Vagina (tissue), 2 donors: ENCODE results near the gene ZMAT3. TPM values are rescaled to one million over a fixed set of nuclear protein-coding genes. Genes with fewer than 3 reads are reported as not detected.

Experiments
- DNase-seq, 2 donors: peaks; one replicate each; pipeline ENCODE4 v3.0.0-alpha.2; 2017; ENCODE audit errors: extremely low spot score in 2 of 2
- H3K27ac ChIP-seq: fragments of 200-600 bp; sonication (generic); one replicate; pipeline ENCODE4 v1.5.1; 2019
- H3K27me3 ChIP-seq: fragments of 200-600 bp; sonication (generic); one replicate; pipeline ENCODE4 v1.5.1; 2019
- H3K36me3 ChIP-seq, 2 donors: fragments of 200-600 bp; sonication (generic); one replicate each; pipeline ENCODE4 v1.5.1; 2017 to 2019
- H3K4me1 ChIP-seq: fragments of 200-600 bp; sonication (generic); one replicate; pipeline ENCODE4 v1.5.1; 2019
- H3K4me3 ChIP-seq, 2 donors: fragments of 200-600 bp; sonication (generic); 1 replicate in 1 of 2; 2 replicates in 1 of 2; pipeline ENCODE4 v1.5.1; 2016 to 2019
- H3K9me3 ChIP-seq: fragments of 200-600 bp; sonication (generic); one replicate; pipeline ENCODE4 v1.5.1; 2019
- POLR2A ChIP-seq, 2 donors: fragments of 450-650 bp; IDR thresholded peaks; one replicate each; pipeline ENCODE4 v1.6.1; 2017; ENCODE audit warnings: antibody characterized with exemption in 2 of 2, mild to moderate bottlenecking in 2 of 2, moderate library complexity in 2 of 2
- POLR2AphosphoS5 ChIP-seq, 2 donors: sonication (generic); formaldehyde crosslinking; IDR thresholded peaks; one replicate each; pipeline ENCODE4 v1.9.0; 2017; ENCODE audit warnings: antibody characterized with exemption in 2 of 2, mild to moderate bottlenecking in 2 of 2, low read depth in 1 of 2; ENCODE audit not compliant: insufficient read depth in 1 of 2
- intact Hi-C: fragments of 100-400 bp; cut with DNase I; formaldehyde crosslinking; loops from one replicate; pipeline ENCODE4 v1.15.1; 2023
- total RNA-seq: library from RNA; depleted of rRNA; stranded (reverse); fragments of >200 nt; gene quantifications from one replicate; pipeline ENCODE4 v1.2.3, GENCODE V29; 2016
- TF ChIP-seq, protein P1 (sequence below), 3 experiments: fragments of 450-650 bp in 2 of 3; fragments of 200-600 bp in 1 of 3; sonication (generic) in 1 of 3; IDR thresholded peaks; one replicate each; pipeline ENCODE4 v1.5.1; 2017 to 2019; ENCODE audit warnings: antibody characterized with exemption in 3 of 3, mild to moderate bottlenecking in 2 of 3, moderate library complexity in 2 of 3

ZMAT3 gene
- total RNA-seq, 1 donor from 2014 or later = 9.6 TPM

DNA sequence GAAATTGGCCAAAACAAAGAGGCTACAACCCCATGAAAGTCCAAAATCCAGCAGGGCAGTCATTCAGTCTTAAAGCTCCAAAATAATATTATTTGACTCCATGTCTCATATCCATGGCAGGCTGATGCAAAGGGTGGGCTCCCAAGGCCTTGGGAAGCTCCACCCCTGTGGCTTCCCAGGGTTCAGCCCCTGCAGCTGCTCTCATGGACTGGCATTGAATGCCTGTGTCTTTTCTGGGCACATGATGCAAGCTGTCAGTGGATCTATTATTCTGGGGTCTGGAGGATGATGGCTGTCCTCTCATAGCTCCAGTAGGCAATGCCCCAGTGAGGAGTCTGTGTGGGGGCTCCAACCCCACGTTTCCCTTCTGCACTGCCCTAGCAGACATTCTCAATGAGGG lies 81.8 kb downstream of the ZMAT3 start:
- no peak for TF ChIP-seq POLR2A (IDR thresholded peaks at IDR 0.05)
- TF ChIP-seq, protein P1, sequence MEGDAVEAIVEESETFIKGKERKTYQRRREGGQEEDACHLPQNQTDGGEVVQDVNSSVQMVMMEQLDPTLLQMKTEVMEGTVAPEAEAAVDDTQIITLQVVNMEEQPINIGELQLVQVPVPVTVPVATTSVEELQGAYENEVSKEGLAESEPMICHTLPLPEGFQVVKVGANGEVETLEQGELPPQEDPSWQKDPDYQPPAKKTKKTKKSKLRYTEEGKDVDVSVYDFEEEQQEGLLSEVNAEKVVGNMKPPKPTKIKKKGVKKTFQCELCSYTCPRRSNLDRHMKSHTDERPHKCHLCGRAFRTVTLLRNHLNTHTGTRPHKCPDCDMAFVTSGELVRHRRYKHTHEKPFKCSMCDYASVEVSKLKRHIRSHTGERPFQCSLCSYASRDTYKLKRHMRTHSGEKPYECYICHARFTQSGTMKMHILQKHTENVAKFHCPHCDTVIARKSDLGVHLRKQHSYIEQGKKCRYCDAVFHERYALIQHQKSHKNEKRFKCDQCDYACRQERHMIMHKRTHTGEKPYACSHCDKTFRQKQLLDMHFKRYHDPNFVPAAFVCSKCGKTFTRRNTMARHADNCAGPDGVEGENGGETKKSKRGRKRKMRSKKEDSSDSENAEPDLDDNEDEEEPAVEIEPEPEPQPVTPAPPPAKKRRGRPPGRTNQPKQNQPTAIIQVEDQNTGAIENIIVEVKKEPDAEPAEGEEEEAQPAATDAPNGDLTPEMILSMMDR (IDR thresholded peaks at IDR 0.05) = no peak
- TF ChIP-seq POLR2AphosphoS5 (IDR thresholded peaks at IDR 0.05; ENCODE audit: insufficient read depth in 1 of 2, low read depth in 1 of 2) = no peak
- Histone ChIP-seq H3K36me3 (no peaks in the 10 kb centered on the region), H3K4me3 (no peak overlapping the region), H3K27ac (no peak overlapping the region), H3K27me3 (no peaks in the 10 kb centered on the region), H3K4me1 (no peaks in the 10 kb centered on the region), H3K9me3 (peaks cover 17% of the 10 kb centered on the region)
- DNase-seq = no peak
- intact Hi-C loops = no loop called here

DNA sequence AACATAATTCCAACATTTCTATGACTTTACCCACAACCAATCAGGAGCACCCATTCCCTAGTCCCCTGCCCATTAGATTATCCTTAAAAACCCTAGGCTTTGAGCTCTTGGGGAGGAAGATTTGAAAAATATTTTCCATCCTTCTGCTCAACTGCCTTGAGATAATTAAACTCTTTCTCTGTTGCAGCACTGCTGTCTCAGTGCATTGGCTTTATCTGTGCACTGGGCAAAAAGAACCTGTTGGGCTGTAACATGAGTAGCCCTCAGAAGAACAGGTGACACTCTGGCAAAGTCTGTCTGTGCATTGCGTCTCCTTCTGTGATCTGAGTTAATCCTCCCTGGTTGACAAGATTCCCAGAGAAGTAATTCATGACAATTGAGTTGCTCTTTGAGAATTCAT lies 83.9 kb downstream of the ZMAT3 start:
- TF ChIP-seq, protein P1 (IDR thresholded peaks at IDR 0.05) = no peak
- TF ChIP-seq POLR2A (IDR thresholded peaks at IDR 0.05) = no peak
- TF ChIP-seq POLR2AphosphoS5 (IDR thresholded peaks at IDR 0.05; ENCODE audit: insufficient read depth in 1 of 2, low read depth in 1 of 2) = no peak
- DNase-seq = no peak
- Histone ChIP-seq H3K4me3 (no peak overlapping the region), H3K27ac (no peak overlapping the region), H3K9me3 (peaks cover 17% of the 10 kb centered on the region), H3K27me3 (no peaks in the 10 kb centered on the region), H3K36me3 (no peaks in the 10 kb centered on the region), H3K4me1 (no peaks in the 10 kb centered on the region)
- intact Hi-C loops = no loop called here

DNA sequence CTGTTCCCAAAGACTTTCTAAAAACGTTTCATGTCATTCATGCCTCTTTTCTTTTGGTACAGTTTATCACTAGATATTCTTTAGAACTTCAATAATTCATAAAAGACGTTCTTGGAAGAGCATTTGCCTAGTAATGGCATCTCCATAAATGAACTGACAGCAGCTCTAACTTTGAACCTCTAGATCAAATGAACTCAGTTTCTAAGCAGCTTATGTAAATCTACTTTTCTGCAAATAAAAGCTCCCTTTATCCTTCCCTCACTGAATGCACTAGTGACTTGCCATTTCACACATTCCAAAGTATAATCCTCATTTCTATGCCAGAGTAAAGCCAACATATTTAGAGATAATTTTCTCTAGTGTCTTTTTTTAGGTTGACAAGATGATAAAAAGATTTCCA lies 85.2 kb downstream of the ZMAT3 start:
- Histone ChIP-seq H3K27me3 (no peaks in the 10 kb centered on the region), H3K36me3 (no peaks in the 10 kb centered on the region), H3K9me3 (peaks cover 17% of the 10 kb centered on the region), H3K27ac (no peak overlapping the region), H3K4me3 (no peak overlapping the region), H3K4me1 (no peaks in the 10 kb centered on the region)
- intact Hi-C loops = no loop called here
- TF ChIP-seq POLR2A (IDR thresholded peaks at IDR 0.05) = no peak
- no peak for TF ChIP-seq POLR2AphosphoS5 (IDR thresholded peaks at IDR 0.05; ENCODE audit: insufficient read depth in 1 of 2, low read depth in 1 of 2)
- TF ChIP-seq, protein P1 (IDR thresholded peaks at IDR 0.05) = no peak
- DNase-seq = no peak

DNA sequence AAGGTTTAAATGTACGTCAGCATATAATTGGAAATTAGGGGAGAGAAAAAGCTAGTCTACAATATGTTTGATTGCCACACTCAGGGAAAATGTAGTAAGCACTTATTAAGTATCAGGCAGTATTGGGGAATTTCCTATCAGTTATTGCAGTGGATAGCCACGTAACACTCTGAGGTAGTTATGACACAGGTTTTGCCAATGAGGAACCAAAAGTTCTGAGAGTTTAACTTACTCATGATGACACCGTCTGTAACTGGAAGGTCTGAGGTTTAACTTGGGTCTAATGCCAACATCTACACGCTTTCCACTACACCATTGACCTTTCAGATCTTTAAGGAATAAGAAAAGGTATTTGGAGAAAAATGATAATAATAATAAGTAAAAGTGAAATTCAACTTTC lies 89.5 kb downstream of the ZMAT3 start:
- Histone ChIP-seq H3K4me1 (no peaks in the 10 kb centered on the region), H3K27ac (no peak overlapping the region), H3K36me3 (no peaks in the 10 kb centered on the region), H3K4me3 (no peak overlapping the region), H3K27me3 (no peaks in the 10 kb centered on the region), H3K9me3 (peaks cover 1% of the 10 kb centered on the region)
- TF ChIP-seq POLR2AphosphoS5 (IDR thresholded peaks at IDR 0.05; ENCODE audit: insufficient read depth in 1 of 2, low read depth in 1 of 2) = no peak
- TF ChIP-seq, protein P1 (IDR thresholded peaks at IDR 0.05) = no peak
- TF ChIP-seq POLR2A (IDR thresholded peaks at IDR 0.05) = no peak
- no peak for DNase-seq
- intact Hi-C loops = no loop called here

DNA sequence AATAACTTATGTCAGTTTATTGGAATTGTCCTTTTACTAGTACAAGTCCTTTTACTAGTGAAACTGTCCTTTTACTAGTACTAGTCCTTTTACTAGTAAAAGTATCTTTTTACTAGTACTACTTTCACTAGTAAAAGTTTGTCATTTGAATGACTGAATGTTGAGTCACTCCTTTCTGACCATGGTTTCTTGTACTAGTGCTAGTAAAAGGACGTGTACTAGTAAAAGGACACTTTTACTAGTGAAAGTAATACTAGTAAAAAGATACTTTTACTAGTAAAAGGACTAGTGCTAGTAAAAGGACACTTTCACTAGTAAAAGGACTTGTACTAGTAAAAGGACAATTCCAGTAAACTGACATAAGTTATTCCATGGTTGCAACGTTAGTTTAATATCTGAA lies 96.3 kb downstream of the ZMAT3 start:
- H3K27me3 ChIP-seq = no peaks in the 10 kb centered on the region
- no peak overlapping the region for H3K27ac ChIP-seq
- TF ChIP-seq POLR2A (IDR thresholded peaks at IDR 0.05) (no peak), POLR2AphosphoS5 (IDR thresholded peaks at IDR 0.05; ENCODE audit: insufficient read depth in 1 of 2, low read depth in 1 of 2) (no peak)
- TF ChIP-seq, protein P1 (IDR thresholded peaks at IDR 0.05) = no peak
- no peak for DNase-seq
- H3K4me3 ChIP-seq = no peak overlapping the region
- no peaks in the 10 kb centered on the region for H3K36me3 ChIP-seq
- intact Hi-C loops = loop anchor here (10.0 kb wide), 1 partner anchor 1089 kb away; no protein-coding TSS in a partner anchor
- no peaks in the 10 kb centered on the region for H3K9me3 ChIP-seq
- H3K4me1 ChIP-seq = no peaks in the 10 kb centered on the region
